ENCODE results near the gene SENP8.

DNA sequence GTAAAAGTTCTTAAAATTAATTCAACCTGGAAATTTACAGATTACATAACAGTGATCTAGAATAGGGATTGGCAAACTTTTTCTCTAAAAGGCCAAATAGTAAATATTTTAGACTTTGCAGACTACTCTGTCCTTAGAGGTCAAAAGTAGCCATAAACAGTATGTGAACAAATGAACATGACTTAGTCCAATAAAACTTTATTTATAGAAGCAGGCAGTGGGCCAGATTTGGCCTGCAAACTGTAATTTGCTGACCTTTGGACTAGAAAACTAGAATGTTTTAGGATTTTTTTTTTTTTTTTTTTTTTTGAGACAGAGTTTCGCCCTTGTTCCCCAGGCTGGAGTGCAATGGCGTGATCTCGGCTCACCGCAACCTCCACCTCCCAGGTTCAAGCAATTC lies 12.1 kb downstream of the SENP8 start:
- TF ChIP-seq YY1 (IDR thresholded peaks at IDR 0.05; ENCODE audit: low read depth) (no peak), TEAD4 (IDR thresholded peaks at IDR 0.05) (no peak), EP300 (IDR thresholded peaks at IDR 0.05; ENCODE audit: borderline replicate concordance) (no peak), TCF12 (IDR thresholded peaks at IDR 0.05; ENCODE audit: low read depth) (no peak)

Data from Ishikawa (cell line).